GM12873 (cell line): ENCODE results near the gene GNB3.

ENCODE experiments used
- CTCF ChIP-seq: IDR thresholded peaks from 2 replicates; pipeline ENCODE4 v1.5.1; 2012; ENCODE audit warnings: low read depth, mild to moderate bottlenecking, moderate library complexity, low read length, control low read depth; ENCODE audit not compliant: insufficient read depth; ENCODE audit errors: missing control alignments

The GNB3 gene

GRCh38 chr12:6853626-6854025, 12.9 kb downstream of the GNB3 start:
- no peak for TF ChIP-seq CTCF

GRCh38 chr12:6854036-6854435, 13.3 kb downstream of the GNB3 start:
- no peak for TF ChIP-seq CTCF

GRCh38 chr12:6855322-6855721, 14.6 kb downstream of the GNB3 start:
- TF ChIP-seq CTCF, result no peak

GRCh38 chr12:6858799-6859198, 18.1 kb downstream of the GNB3 start:
- no peak for TF ChIP-seq CTCF

- no peak for TF ChIP-seq CTCF
Observed at GRCh38 chr12:6860116-6860515, 19.4 kb downstream of the GNB3 start.

GRCh38 chr12:6860942-6861341, 20.2 kb downstream of the GNB3 start:
- TF ChIP-seq CTCF, result no peak

GRCh38 chr12:6861391-6861790, 20.7 kb downstream of the GNB3 start:
- TF ChIP-seq CTCF, result no peak

GRCh38 chr12:6863033-6863432, 22.3 kb downstream of the GNB3 start:
- no peak for TF ChIP-seq CTCF
